ENCODE measurements around the gene TXNRD2.

Gene TXNRD2

GRCh38 chr22:19862619-19863246 lies 78.9 kb downstream of the TXNRD2 start:
- TF ChIP-seq CTCF (IDR thresholded peaks at IDR 0.05; ENCODE audit: borderline replicate concordance, control extremely low read depth, extremely low read depth, insufficient read depth, missing control alignments) = no peak
- in situ Hi-C loops (cut with MboI; ENCODE audit: low sequenced_read_pairs, unreplicated experiment) = no loop called here
- no peak for DNase-seq (ENCODE audit: low spot score)

GRCh38 chr22:19859861-19860510 lies 81.6 kb downstream of the TXNRD2 start:
- in situ Hi-C loops (cut with MboI; ENCODE audit: low sequenced_read_pairs, unreplicated experiment) = no loop called here
- no peak for DNase-seq (ENCODE audit: low spot score)
- no peak for TF ChIP-seq CTCF (IDR thresholded peaks at IDR 0.05; ENCODE audit: borderline replicate concordance, control extremely low read depth, extremely low read depth, insufficient read depth, missing control alignments)

- DNase-seq (ENCODE audit: low spot score) = no peak
- no peak for TF ChIP-seq CTCF (IDR thresholded peaks at IDR 0.05; ENCODE audit: borderline replicate concordance, control extremely low read depth, extremely low read depth, insufficient read depth, missing control alignments)
- in situ Hi-C loops (cut with MboI; ENCODE audit: low sequenced_read_pairs, unreplicated experiment) = no loop called here
These were observed 84.2 kb downstream of the TXNRD2 start for GRCh38 chr22:19857382-19857781.

- no peak for TF ChIP-seq CTCF (IDR thresholded peaks at IDR 0.05; ENCODE audit: borderline replicate concordance, control extremely low read depth, extremely low read depth, insufficient read depth, missing control alignments)
- in situ Hi-C loops (cut with MboI; ENCODE audit: low sequenced_read_pairs, unreplicated experiment) = no loop called here
- peak; percentile 74 for DNase-seq (ENCODE audit: low spot score)
These were observed 85.9 kb downstream of the TXNRD2 start for GRCh38 chr22:19855504-19856409.

GRCh38 chr22:19854778-19855503 lies 86.7 kb downstream of the TXNRD2 start, which contains the start of the genes GNB1L and RTL10:
Gene GNB1L, minus strand, starts transcription at chr22:19854874. Its CDS starts 33,519 bp downstream, at chr22:19821355.
Gene RTL10, minus strand, starts transcription at chr22:19854874. Its CDS starts 2,613 bp downstream, at chr22:19852261.
- in situ Hi-C loops (cut with MboI; ENCODE audit: low sequenced_read_pairs, unreplicated experiment) = no loop called here
- TF ChIP-seq CTCF (IDR thresholded peaks at IDR 0.05; ENCODE audit: borderline replicate concordance, control extremely low read depth, extremely low read depth, insufficient read depth, missing control alignments) = peak; percentile 23

More at GRCh38 chr22:19854778-19855503, 86.7 kb downstream of the TXNRD2 start, which contains the start of the genes GNB1L and RTL10:
- peak; percentile 99 for DNase-seq (ENCODE audit: low spot score)
